Retinal pigment epithelial cell (primary cell): Measurements from ENCODE around the gene ZNF133.
A peak's percentile ranks its signal among the peaks of the same experiment; 100 is the strongest.

Experiments
- DNase-seq: peaks from one replicate; pipeline ENCODE4 v3.0.0-alpha.2; 2010; ENCODE audit warnings: low read depth
- H3K4me3 ChIP-seq: 2 replicates; pipeline ENCODE4 v1.5.1; 2011; ENCODE audit warnings: mild to moderate bottlenecking, low read length, control low read depth, moderate library complexity
- TF ChIP-seq, protein P1 (sequence below): conservative IDR thresholded peaks from 2 replicates; pipeline ENCODE4 v1.5.1; 2011; ENCODE audit warnings: low read depth, low read length, control low read depth, inconsistent platforms

Gene ZNF133

DNA sequence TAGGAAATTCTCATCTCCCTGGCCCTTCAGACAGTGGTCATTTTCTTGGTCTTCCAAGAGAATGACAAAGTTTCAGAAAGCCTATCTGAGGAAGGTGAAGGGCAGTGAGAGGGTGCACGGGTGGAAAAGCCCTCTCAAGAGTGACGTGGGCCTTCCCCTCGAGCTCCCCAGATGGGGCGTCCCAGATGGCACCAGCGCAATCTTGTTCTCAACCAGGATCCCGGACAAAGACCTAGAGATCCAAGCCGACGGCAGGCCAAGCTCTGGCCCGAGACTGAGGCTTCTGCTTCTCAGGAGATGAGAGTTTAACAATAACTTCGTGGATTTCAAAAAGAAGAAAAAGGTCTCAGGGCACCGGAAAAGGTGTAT, 797 bp upstream of the ZNF133 start:
- no peak for DNase-seq
- TF ChIP-seq, protein P1, sequence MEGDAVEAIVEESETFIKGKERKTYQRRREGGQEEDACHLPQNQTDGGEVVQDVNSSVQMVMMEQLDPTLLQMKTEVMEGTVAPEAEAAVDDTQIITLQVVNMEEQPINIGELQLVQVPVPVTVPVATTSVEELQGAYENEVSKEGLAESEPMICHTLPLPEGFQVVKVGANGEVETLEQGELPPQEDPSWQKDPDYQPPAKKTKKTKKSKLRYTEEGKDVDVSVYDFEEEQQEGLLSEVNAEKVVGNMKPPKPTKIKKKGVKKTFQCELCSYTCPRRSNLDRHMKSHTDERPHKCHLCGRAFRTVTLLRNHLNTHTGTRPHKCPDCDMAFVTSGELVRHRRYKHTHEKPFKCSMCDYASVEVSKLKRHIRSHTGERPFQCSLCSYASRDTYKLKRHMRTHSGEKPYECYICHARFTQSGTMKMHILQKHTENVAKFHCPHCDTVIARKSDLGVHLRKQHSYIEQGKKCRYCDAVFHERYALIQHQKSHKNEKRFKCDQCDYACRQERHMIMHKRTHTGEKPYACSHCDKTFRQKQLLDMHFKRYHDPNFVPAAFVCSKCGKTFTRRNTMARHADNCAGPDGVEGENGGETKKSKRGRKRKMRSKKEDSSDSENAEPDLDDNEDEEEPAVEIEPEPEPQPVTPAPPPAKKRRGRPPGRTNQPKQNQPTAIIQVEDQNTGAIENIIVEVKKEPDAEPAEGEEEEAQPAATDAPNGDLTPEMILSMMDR, result no peak
- H3K4me3 ChIP-seq, result peak overlapping the region; percentile 97

GRCh38 chr20:18288749-18289267, 481 bp downstream of the ZNF133 start:
- DNase-seq, result no peak
- TF ChIP-seq, protein P1, result no peak
- peak overlapping the region; percentile 97 for H3K4me3 ChIP-seq

DNA sequence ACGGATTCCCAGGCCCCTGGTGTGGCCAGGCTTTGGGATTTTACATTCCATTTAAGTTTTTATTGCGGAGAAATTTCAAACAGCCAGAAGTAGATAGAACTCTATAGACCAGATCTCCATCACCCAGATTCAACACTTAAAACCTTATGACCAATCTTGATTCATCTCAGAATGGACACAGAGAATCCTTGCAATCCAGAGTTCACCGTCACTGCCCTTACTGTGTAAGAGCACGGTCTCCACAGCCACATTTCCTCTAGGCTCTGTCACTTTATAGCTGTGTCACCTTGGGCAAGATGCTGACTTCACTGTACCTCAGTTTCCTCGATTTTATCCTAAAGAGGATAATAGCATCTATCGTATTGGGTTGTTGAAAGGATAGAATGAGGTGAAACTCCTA, 979 bp downstream of the ZNF133 start:
- no peak for DNase-seq
- TF ChIP-seq, protein P1, result no peak
- peak overlapping the region; percentile 97 for H3K4me3 ChIP-seq

DNA sequence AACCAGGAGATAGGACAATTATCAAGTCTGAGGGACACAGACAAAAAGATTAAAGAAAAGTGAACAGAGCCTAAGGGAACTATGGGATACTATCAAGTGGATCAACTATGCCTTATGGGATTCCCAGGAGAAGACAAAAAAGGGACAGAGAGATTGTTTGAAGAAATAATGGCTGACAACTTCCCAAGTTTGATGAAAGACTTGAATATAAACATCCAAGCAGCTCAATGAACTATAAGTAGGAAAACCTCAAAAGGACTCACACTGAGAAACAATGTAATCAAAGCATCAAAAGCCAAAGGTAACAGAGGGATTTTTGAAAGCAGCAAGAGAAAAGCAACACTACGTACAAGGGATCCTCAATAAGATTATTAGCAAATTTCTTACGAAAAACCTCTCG, 11.0 kb downstream of the ZNF133 start:
- H3K4me3 ChIP-seq, result no peak overlapping the region
- DNase-seq, result no peak
- TF ChIP-seq, protein P1, result no peak

DNA sequence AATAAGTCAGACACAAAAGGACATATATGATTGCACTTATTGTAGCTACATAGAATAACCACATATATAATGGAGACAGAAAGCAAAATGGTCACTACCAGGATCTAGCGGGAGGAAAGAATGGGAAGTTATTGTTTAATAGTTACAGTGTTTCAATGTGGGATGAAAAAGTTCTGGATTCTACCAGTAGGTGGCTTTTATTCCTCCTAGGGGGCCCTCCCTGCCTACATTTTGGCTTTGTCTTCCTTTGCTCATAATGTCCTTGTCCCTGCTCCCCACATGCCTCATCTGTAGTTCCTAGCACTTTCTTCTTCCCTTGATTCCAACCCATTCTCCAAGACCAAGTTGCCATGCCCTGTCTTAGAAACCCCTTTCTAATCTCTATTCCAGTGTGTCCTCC, 16.3 kb downstream of the ZNF133 start:
- TF ChIP-seq, protein P1, result peak; percentile 34
- no peak for DNase-seq
- no peak overlapping the region for H3K4me3 ChIP-seq

DNA sequence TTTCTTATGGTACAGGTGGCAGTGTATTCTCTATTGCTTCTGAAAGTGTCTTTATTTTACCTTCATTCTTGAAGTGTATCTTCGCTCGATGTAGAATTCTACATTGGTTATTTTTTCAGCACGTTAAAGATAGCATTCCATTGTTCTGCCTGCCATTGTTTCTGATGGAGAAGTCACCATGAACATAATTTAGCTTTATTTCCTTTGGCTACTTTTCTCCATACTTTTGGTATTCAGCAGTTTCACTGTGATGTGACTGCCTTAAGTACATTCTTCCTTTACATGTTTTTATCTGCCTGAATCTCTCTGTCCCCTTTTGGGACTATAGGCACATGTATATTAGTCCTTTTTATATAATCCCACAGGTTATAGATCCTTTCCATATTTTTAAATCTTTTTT, 19.0 kb downstream of the ZNF133 start:
- no peak for DNase-seq
- TF ChIP-seq, protein P1, result no peak
- H3K4me3 ChIP-seq, result no peak overlapping the region

DNA sequence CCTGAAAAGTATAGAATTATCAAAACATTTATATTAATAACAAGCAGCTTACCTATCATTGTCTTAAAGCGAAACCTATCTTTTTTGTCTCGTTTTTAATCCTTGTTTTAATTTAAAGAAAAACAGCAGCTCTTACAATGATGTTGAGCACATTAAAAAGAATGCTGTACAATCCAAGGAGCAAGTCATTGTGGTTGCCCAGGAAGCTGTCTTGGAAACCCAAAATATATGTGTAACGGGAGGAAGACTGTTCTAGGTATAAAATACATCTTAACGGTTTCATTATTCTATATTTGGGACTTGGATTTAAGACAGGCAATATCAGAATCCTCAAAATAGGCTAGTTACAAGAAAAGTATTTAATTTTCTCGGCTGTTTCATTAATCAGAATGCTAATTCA, 21.7 kb downstream of the ZNF133 start:
- no peak overlapping the region for H3K4me3 ChIP-seq
- TF ChIP-seq, protein P1, result no peak
- DNase-seq, result no peak
